ENCODE data around the gene DNAJC30.

- TF ChIP-seq MAX (IDR thresholded peaks at IDR 0.05; ENCODE audit: low read depth, low read length): no peak
- no peak for TF ChIP-seq ZNF687 (IDR thresholded peaks at IDR 0.05)
- TF ChIP-seq MXI1 (IDR thresholded peaks at IDR 0.05; ENCODE audit: low read depth, low read length): no peak
- no peak for TF ChIP-seq POLR2A (IDR thresholded peaks at IDR 0.05; ENCODE audit: low read depth, low read length)
Measured at GRCh38 chr7:73723813-73724212, 40.6 kb upstream of the DNAJC30 start.
